Stimulated activated naive CD4-positive, alpha-beta T cell treated with Interleukin-2 at 50 U/mL for 16 hours (primary cell): ENCODE results near the gene NFU1.
"Not testable (repeated sequence)": the region's sequence is repeated elsewhere in the genome, so short reads cannot be mapped to it uniquely, and the experiment has no call there.

ENCODE experiments used
- DNase-seq: peaks from one replicate; lab custom pipeline; 2025; lab: John Stamatoyannopoulos, UW

The NFU1 gene

DNA sequence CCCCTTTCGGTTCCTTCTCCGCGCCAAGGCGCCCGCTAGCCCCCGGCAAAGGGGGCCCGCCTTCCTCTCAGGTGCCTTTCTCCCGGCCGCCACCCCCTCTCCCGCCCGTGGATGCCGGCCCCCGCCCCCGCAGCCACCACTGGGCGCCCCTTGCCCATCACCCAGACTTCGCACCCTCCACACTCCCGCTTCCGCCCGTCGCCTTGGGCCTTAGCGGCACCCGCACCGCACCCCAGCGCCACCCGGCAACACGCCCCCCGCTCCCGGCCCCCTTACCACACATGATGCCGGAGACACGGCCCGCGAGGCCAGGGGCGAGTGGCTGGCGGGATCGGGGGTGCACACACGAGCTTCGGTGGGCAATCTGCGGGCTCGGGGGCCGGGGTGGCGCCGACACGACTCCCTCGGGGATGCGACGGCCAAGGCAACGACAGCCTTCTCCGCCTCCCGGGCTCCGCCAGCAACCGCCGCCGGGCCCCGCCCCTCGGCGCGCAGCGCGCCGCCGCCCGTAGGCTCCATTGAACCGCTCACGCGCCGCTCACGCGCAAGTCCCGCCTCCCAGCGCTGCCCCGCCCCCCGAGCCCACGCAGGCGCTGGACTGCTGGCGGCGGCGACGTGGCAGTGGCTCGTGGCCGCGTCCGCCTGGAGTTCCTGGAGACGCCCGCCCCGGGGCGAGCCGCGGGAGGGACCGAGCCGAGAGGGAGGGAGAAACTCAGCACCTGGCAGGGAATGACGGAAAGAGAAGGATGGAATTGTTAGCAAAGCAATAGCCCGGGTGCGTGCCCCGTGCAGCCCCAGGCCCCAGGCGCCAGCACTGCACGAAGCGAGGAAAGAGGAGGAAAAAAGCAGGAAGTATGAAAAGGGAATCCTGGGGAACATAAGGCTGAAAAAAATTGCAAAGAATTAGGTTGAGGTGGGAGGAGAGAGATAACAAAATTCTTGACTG, 50.2 kb downstream of the NFU1 start, which contains the start of gene GFPT1:
TSS of gene GFPT1 (minus strand) at position 439 of the 946 bp plus-strand sequence. CDS start at position 283, 156 bp downstream.
- DNase-seq, result peak; percentile 90

GRCh38 chr2:69386360-69386759, 50.9 kb downstream of the NFU1 start:
- DNase-seq, result no peak

- no peak for DNase-seq
Measured at GRCh38 chr2:69385443-69386151, 51.6 kb downstream of the NFU1 start.

- no peak for DNase-seq
Measured at GRCh38 chr2:69384618-69385081, 52.6 kb downstream of the NFU1 start.

- no peak for DNase-seq
Measured at GRCh38 chr2:69383176-69383812, 53.9 kb downstream of the NFU1 start.

GRCh38 chr2:69382547-69382946, 54.7 kb downstream of the NFU1 start:
- no peak for DNase-seq

DNA sequence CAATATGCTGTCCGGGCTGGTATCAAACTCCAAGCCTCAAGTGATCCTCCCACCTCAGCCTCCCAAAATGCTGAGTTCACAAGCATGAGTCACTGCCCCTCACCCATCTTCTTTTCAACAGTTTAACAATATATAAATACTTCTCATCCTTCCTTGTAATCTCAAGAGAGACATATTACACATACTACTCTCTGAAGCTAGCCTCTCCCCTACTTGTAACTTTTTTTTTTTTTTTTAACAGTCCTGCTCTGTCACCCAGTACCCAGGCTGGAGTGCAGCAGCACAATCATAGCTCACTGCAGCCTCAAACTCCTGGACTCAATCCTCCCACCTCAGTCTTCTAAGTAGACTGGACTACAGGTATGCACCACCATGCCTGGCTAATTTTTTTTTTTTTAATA, 55.9 kb downstream of the NFU1 start:
- DNase-seq, result no peak

DNA sequence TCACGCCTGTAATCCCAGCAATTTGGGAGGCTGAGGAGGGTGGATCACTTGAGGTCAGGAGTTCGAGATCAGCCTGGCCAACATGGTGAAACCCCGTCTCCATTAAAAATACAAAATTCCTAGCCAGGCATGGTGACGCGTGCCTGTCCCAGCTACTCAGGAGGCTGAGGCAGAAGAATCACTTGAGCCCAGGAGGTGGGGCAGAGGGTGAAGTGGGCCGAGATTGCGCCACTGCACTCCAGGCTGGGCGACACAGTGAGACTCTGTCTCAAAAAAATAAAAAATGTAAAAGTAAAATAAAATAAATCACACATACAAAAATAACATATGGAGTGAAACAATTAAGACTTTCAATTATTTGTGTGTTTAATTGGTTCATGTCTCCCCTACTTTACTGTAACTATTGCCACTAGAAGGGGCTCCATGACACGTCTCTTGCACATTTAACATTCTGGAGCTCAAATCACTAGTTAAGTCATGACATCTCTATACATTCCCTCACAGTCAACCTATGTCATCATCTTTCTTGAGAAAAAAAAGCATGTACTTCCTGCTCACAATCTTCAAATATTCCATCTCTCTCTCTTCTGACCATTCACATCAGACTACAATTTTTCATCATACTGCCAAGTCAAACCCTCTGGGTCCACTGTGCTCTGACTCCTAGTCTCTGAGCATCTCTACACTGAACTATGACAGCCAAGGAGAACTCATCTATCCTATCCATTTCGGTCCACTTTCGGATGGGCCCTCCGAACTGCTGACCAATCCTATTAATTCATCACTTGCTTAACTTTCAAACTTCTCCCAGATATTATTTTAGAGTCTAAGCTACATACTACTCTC, 56.9 kb downstream of the NFU1 start:
- no peak for DNase-seq

- no peak for DNase-seq
Measured at GRCh38 chr2:69376403-69376802, 60.8 kb downstream of the NFU1 start.

DNA sequence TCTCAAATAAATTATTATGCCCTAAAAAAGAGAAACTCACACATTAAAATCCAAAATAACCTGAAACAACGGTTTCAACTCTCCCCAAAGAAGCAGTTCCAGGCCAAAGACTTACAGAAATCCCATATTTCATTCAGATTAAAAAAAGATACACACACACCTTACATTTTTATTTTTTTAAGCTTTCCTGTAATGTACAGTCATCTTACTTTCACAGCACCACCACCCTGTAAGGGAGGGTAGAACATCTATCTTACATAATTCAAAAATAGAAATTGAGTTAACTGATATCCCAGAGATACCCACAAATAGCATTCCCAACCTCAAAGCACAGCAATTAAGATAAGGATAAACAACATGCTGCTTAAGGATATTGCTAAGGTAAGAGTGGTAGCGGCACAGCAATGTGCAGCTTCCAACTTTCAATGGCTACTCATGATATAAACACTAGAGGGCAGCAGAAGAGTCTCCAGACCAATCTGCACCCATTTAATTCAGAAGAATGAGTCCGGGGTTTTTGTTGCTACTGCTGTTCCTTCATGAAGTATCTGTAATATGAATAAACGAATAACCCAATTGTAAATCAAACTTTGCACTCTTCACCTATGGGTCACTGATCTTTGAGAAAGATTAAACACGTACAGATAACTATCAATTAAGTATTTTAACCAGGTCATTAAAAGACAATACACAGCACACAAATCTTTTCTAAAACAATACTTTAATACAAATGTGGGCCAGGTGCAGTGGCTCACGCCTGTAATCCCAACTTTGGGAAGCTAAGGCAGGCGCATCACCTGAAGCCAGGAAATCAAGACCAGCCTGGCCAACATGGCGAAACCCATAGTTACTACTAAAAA, 61.5 kb downstream of the NFU1 start:
- DNase-seq, result no peak

DNA sequence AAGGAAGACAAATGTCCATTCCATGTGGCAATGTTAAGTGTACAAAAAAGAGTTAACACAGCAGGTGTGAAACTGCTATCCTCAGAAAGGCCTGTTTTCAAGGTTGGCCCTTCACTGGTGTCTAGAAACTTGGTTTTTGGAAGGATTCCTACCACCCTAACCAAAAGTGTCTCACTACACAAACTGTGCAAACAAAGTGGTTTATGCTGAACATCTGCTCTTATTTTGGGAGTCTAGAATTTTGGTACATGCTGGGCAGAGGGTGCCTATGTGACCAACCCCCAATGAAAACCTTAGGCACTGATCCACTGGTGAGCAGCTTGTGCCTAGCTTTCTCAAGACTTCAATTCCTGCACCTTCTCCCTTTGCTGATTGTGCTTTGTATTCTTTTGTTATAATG, 64.5 kb downstream of the NFU1 start:
- no peak for DNase-seq

DNA sequence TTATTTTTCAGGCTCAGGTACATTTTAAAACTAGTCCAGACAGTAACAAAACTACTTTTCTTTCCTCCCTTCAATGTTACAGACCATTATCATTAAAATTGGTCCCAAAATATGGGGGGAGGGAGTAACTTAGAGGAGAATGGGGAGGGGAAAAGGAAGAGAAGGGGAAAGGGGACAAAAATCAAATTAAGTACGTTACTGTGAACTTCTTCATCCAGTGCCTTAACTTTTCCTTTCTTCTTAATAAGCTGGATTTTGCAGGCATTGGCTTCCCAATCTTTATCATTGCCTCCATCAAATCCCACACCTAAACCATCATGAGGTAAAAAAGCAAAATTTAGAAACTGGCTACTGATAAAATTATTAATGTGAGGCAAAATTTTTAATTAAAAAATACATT, 67.4 kb downstream of the NFU1 start:
- DNase-seq, result no peak

GRCh38 chr2:69368588-69368987, 68.6 kb downstream of the NFU1 start:
- DNase-seq, result no peak

DNA sequence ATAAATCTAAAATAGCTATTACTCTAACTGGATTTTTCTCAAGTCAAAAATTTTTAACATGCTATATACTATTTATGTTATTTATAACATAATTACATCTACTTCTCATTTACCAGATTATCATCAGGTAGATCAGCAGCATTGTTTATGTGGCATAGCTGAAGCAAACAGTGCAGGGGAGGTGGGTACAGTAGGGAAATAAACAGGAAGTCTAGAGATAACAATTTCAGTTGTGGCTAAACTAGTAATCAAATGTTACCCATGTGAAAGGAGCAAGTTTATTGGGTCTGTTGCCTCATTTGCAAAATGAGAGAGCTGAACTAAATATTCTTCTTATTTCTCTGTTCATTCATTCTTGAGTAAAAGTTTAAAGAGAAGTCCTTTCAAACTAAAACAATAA, 77.9 kb downstream of the NFU1 start:
- no peak for DNase-seq

DNA sequence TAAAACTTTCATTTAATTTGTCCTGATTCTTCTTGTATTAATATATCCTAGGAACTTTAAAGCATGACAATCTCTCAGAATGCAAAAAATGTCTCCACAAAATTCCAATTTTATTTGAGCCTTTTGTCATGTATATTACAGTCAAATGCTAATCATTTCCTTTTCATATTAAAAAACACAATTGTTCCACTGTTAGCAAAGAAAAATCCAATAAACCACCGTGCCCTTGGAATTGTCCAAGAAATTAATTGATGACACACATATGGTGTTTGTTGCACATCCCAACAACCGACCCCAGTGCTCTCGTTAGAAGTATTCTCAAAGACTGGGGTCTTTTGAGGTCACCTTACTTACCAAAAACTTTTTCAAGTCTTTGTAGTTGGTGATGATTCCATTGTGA, 78.3 kb downstream of the NFU1 start:
- no peak for DNase-seq

DNA sequence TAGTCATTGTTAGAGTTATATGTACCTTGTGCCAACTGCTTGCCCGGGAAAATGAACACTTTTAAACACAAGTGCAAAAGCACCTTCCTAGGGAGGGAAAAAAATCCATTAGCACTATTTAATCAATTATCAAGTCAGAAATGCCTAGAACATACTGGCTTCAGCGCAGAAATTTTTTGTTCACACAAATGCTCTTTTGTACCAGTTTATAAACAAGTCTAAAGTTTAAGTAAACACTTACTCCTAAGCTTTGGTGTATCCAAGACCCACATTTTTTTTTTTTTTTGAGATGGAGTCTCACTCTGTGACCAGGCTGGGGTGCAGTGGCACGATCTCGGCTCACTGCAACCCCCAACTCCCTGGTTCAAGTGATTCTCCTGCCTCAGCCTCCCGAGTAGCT, 80.8 kb downstream of the NFU1 start:
- no peak for DNase-seq

DNA sequence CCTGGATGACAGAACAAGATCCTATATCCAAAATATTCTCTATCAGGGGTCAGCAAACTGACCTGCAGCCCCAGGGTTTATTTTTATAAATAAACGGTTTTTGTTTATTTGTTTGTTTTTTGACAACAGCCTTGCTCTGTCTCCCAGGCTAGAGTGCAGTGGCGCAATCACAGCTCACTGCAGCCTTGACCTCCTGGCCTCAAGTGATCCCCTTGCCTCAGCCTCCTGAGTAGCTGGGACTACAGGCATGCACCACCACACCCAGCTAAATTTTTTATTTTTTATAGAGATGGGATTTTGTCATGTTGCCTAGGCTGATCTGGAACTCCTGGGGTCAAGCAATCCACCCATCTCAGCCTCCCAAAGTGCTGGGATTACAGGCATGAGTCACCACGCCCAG, 82.3 kb downstream of the NFU1 start:
- not testable (repeated sequence) for DNase-seq

DNA sequence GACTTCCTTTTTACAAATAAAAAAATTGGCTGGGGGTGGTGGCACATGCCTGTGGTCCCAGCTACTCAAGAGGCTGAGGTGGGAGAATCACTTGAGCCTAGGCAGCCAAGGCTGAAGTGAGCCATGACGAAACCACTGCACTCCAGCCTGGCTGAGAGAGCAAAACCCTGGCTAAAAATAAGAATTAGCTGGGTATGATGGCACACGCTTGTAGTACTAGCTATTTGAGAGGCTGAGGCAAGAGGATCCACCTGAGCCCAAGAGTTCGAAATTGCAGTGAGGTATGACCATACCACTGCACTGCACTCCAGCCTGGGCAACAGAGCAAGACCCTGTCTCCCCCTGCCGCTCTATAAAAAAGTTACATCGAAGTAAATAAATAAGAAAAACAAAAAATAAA, 83.9 kb downstream of the NFU1 start:
- no peak for DNase-seq

DNA sequence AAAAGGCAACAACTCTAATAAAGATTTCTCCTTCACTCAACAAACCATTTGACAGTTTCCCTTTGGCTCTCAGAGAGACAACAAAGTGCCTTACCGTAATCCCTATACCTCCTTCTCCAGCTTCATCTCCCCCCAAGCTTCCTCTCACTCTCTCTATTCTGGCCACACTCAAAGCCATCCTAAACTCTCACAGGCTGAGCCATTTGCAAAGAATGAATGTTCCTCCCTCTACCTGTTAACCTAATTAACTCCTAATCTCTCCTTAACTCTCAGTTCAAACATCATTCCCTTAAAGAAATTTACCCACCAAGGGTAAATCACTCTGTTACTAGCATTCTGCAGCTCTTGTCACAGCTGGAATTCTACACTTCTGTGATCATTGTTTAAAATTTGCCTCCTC, 88.5 kb downstream of the NFU1 start:
- DNase-seq, result no peak
